Lung (tissue), 12 donors: ENCODE results near the gene RSRC1. TPM values are rescaled to one million over a fixed set of nuclear protein-coding genes. Genes with fewer than 3 reads are reported as not detected.

ENCODE experiments used
- ATAC-seq: fragments of 200-7000 bp; cut with Tn5 transposase; one replicate; pipeline ENCODE4 v1.9.1; 2020; ENCODE audit warnings: moderate number of reproducible peaks; ENCODE audit not compliant: insufficient read depth, low FRiP score
- DNase-seq, 3 donors: peaks; one replicate each; pipeline ENCODE4 v3.0.0-alpha.2; 2013 to 2017
- H3K27ac ChIP-seq, 2 donors: one replicate each; pipeline ENCODE4 v1.5.1; 2013; ENCODE audit warnings: mild to moderate bottlenecking in 2 of 2, moderate library complexity in 2 of 2, control low read depth in 1 of 2, inconsistent platforms in 1 of 2, low read depth in 1 of 2, low read length in 1 of 2
- H3K27me3 ChIP-seq, 3 donors: one replicate each; pipeline ENCODE4 v1.5.1; 2013; ENCODE audit warnings: low read length in 2 of 3; ENCODE audit not compliant: control insufficient read depth in 3 of 3, insufficient read depth in 3 of 3
- H3K36me3 ChIP-seq, 4 donors: one replicate each; pipeline ENCODE4 v1.5.1; 2013; ENCODE audit warnings: low read length in 4 of 4, mild to moderate bottlenecking in 1 of 4, moderate library complexity in 1 of 4; ENCODE audit not compliant: control insufficient read depth in 4 of 4, insufficient read depth in 4 of 4
- H3K4me1 ChIP-seq, 5 donors: one replicate each; pipeline ENCODE4 v1.5.1; 2013; ENCODE audit warnings: low read length in 5 of 5, mild to moderate bottlenecking in 2 of 5, moderate library complexity in 1 of 5; ENCODE audit not compliant: control insufficient read depth in 5 of 5, insufficient read depth in 5 of 5
- H3K4me3 ChIP-seq: one replicate; pipeline ENCODE4 v1.5.1; 2013; ENCODE audit warnings: mild to moderate bottlenecking, control low read depth, moderate library complexity
- H3K9ac ChIP-seq, 2 donors: one replicate each; pipeline ENCODE4 v1.5.1; 2013; ENCODE audit warnings: low read length in 2 of 2, control low read depth in 1 of 2; ENCODE audit not compliant: insufficient read depth in 1 of 2
- H3K9me3 ChIP-seq, 4 donors: one replicate each; pipeline ENCODE4 v1.5.1; 2013; ENCODE audit warnings: low read length in 3 of 4, mild to moderate bottlenecking in 1 of 4, moderate library complexity in 1 of 4; ENCODE audit not compliant: control insufficient read depth in 4 of 4, insufficient read depth in 3 of 4
- WGBS, 2 donors: extraction: QIAGEN DNeasy Blood & Tissue Kit; methylation state at CpG; one replicate each; pipeline ENCODE4 v1.1.7; 2013; 5-methylcytosine and 5-hydroxymethylcytosine counted together
- polyA plus RNA-seq, 2 donors: library from polyadenylated mRNA; stranded (reverse); fragments of 200-250 nt; gene quantifications; one replicate each; pipeline ENCODE4 v1.2.1, GENCODE V29; 2013
- total RNA-seq, 2 donors: library from RNA; depleted of rRNA in 1 of 2; stranded (reverse); fragments of >200 nt in 1 of 2; gene quantifications; one replicate each; pipeline ENCODE4 v1.2.1, GENCODE V29; 2014 to 2021
- TF ChIP-seq, protein P1 (sequence below): IDR thresholded peaks from 2 replicates; pipeline ENCODE4 v1.5.1; 2012; ENCODE audit warnings: mild to moderate bottlenecking; ENCODE audit errors: control extremely low read depth, extremely low read depth
- donor health status: control.
- donor health status: control.
- donor health status: Bipolar disorder and iron deficiency.
- donor health status: healthy.
- donor health status: DM: yes; HTN: yes; CAD: no.

The RSRC1 gene
- total and polyA plus RNA-seq, 4 donors: 9.1 to 53.5 (median 17.0) TPM

DNA sequence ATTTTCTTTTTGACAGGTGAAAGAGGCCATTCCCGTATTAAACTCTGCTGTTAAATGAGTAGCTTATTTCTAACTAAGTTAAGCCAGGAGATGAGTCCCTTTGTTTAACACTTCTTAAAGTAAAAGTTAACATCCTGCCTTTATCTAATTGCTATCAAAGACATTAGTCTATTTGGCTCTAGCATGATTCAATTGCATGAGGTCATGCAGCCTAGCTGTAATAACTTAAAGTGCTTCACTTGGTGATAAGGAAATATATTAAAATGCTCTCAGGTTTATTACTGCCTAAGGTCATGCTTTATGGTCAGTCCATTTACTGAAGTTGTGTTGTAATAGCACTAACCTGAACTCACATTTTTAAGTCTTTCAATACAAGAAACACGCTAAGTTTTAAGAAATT, 378.8 kb downstream of the RSRC1 start:
- Histone ChIP-seq H3K4me1 (peaks cover 0 to 4% (median 0%) of the 10 kb centered on the region in 5 donors), H3K9me3 (no peaks in the 10 kb centered on the region), H3K27me3 (no peaks in the 10 kb centered on the region), H3K4me3 (no peak overlapping the region), H3K27ac (no peak overlapping the region), H3K36me3 (no peaks in the 10 kb centered on the region), H3K9ac (no peak overlapping the region)
- ATAC-seq (no peak), DNase-seq (no peak)
- 44 to 49% methylated on average over 2 of the region's 2 CpGs for WGBS, 2 donors
- TF ChIP-seq, protein P1, sequence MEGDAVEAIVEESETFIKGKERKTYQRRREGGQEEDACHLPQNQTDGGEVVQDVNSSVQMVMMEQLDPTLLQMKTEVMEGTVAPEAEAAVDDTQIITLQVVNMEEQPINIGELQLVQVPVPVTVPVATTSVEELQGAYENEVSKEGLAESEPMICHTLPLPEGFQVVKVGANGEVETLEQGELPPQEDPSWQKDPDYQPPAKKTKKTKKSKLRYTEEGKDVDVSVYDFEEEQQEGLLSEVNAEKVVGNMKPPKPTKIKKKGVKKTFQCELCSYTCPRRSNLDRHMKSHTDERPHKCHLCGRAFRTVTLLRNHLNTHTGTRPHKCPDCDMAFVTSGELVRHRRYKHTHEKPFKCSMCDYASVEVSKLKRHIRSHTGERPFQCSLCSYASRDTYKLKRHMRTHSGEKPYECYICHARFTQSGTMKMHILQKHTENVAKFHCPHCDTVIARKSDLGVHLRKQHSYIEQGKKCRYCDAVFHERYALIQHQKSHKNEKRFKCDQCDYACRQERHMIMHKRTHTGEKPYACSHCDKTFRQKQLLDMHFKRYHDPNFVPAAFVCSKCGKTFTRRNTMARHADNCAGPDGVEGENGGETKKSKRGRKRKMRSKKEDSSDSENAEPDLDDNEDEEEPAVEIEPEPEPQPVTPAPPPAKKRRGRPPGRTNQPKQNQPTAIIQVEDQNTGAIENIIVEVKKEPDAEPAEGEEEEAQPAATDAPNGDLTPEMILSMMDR: no peak

DNA sequence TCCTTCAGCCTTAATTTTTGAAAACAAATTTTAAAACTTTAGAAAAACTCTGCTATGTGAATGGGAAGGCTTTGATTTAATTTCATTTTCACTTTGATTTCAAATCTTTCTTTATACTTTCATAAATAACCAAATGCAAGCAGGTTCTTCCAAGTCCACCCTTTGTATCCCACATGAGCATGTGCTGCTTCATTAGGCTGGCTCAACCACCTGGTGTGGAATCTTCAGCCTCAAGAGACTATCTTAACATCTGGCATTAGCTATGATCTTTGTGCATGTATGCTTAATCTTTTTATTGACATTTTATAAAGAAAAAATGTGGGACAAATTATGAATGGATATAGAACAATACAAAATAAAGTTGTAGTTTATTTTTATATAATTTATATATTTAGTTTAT, 379.3 kb downstream of the RSRC1 start:
- H3K9ac ChIP-seq: no peak overlapping the region
- H3K27ac ChIP-seq: no peak overlapping the region
- no peaks in the 10 kb centered on the region for H3K36me3 ChIP-seq
- ATAC-seq (no peak), DNase-seq (no peak)
- no peak overlapping the region for H3K4me3 ChIP-seq
- no peaks in the 10 kb centered on the region for H3K27me3 ChIP-seq
- H3K4me1 ChIP-seq: peaks cover 0 to 4% (median 0%) of the 10 kb centered on the region in 5 donors
- TF ChIP-seq, protein P1: no peak
- no peaks in the 10 kb centered on the region for H3K9me3 ChIP-seq

DNA sequence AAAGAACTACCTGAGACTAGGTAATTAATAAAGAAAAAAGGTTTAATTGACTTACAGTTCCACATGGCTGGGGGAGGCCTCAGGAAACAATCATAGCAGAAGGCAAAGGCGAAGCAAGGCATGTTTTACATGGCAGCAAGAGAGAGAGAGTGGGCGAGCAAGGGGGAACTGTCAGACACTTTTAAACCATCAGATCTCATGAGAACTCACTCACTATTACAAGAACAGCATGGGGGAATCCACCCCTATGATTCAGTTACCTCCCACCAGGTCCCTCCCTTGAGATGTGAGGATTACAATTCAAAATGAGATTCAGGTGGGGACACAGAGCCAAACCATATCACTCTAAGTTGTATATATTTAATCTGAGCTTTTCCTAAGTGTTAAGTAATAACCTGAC, 382.1 kb downstream of the RSRC1 start:
- Histone ChIP-seq H3K4me1 (no peaks in the 10 kb centered on the region), H3K36me3 (no peaks in the 10 kb centered on the region), H3K9ac (no peak overlapping the region), H3K9me3 (no peaks in the 10 kb centered on the region), H3K4me3 (no peak overlapping the region), H3K27me3 (no peaks in the 10 kb centered on the region), H3K27ac (no peak overlapping the region)
- ATAC-seq (no peak), DNase-seq (no peak)
- 98 to 100% methylated on average over 2 of the region's 2 CpGs for WGBS, 2 donors
- TF ChIP-seq, protein P1: no peak

DNA sequence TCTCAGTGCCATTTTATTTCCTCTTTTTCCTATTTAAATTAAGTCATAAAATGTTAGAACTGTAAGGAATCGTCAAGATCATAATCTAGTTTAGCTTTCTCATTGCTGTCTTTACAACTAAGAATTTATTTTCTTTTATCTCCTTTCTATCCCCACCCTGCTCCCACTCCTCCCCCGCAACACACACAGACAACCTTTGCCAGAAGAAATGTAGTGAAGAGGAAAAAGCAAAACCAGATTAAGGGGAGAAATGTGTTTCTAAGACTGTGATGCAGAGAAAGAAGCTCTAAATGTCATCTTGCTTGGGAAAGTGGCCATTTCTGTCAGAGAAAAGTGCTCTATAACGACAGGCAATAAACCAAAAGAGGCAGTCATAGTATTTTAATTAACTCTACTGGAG, 382.8 kb downstream of the RSRC1 start:
- Histone ChIP-seq H3K36me3 (no peaks in the 10 kb centered on the region), H3K4me1 (no peaks in the 10 kb centered on the region), H3K9ac (no peak overlapping the region), H3K27ac (no peak overlapping the region), H3K9me3 (no peaks in the 10 kb centered on the region), H3K4me3 (no peak overlapping the region), H3K27me3 (no peaks in the 10 kb centered on the region)
- ATAC-seq (no peak), DNase-seq (no peak)
- TF ChIP-seq, protein P1: no peak
- WGBS, 2 donors: 74 to 82% methylated on average over 3 of the region's 3 CpGs
